HL-60 (cell line): Measurements from ENCODE around the gene CAMTA1.

ENCODE experiments used
- DNase-seq, 2 experiments: peaks; one replicate each; pipeline ENCODE4 v3.0.0-alpha.2; 2010 to 2020; ENCODE audit warnings: low read depth in 1 of 2, low spot score in 1 of 2
- H3K27ac ChIP-seq: fragments of 250-450 bp; sonication (Bioruptor Pico); replicated peaks from 2 replicates; pipeline ENCODE4 v1.5.1; 2020; ENCODE audit warnings: mild to moderate bottlenecking, moderate library complexity
- H3K27me3 ChIP-seq: fragments of 250-450 bp; sonication (Bioruptor Pico); 2 replicates; pipeline ENCODE4 v1.5.1; 2021; ENCODE audit warnings: mild to moderate bottlenecking, moderate library complexity; ENCODE audit not compliant: insufficient read depth, poor library complexity, severe bottlenecking
- H3K4me3 ChIP-seq: replicated peaks from 2 replicates; pipeline ENCODE4 v1.5.1; 2011; ENCODE audit warnings: mild to moderate bottlenecking, control low read depth, low read length; ENCODE audit not compliant: insufficient read depth
- GABPA ChIP-seq: IDR thresholded peaks from 2 replicates; pipeline ENCODE4 v1.6.1; 2012; ENCODE audit warnings: low read depth
- POLR2AphosphoS5 ChIP-seq: IDR thresholded peaks from 2 replicates; pipeline ENCODE4 v1.6.1; 2012; ENCODE audit warnings: low read depth
- SPI1 ChIP-seq: IDR thresholded peaks from 2 replicates; pipeline ENCODE4 v1.6.1; 2012; ENCODE audit warnings: low read depth, mild to moderate bottlenecking, borderline replicate concordance
- TF ChIP-seq, protein P1 (sequence below): IDR thresholded peaks from one replicate; pipeline ENCODE4 v1.5.1; 2011; ENCODE audit warnings: low read length, control low read depth, inconsistent platforms; ENCODE audit not compliant: insufficient read depth
- TF ChIP-seq, protein P2 (sequence below): IDR thresholded peaks from 2 replicates; pipeline ENCODE4 v1.6.1; 2012; ENCODE audit warnings: low read depth; ENCODE audit not compliant: insufficient replicate concordance

The CAMTA1 gene

DNA sequence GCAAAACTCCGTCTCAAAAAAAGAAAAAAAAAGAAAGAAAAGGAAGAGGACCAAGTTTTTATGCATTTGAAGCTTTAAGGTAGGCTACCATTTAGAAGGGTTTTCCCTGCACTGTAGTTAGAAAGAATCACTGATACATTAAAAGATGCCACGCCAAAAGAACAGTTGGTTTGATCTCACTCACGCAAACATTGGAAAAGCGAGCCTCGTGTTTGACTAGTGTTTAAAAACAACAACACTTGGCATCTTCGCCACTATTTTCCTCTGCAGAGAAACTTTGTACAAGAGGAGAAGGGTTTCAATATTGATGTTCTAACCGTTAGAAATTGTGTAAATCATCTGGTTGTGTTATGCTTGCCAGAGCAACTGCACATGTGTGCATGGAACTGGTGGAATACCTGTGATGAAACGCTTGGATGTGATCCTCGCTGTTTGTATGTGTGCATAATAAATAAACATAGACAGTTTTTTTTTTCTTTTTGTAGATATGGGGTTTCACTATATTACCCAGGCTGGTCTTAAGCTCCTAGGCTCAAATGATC, 24.0 kb upstream of the CAMTA1 start:
- Histone ChIP-seq H3K4me3 (no peak overlapping the region), H3K27me3 (no peaks in the 10 kb centered on the region), H3K27ac (no peak overlapping the region)
- DNase-seq, result no peak
- TF ChIP-seq SPI1 (no peak), POLR2AphosphoS5 (no peak)
- TF ChIP-seq, protein P1, sequence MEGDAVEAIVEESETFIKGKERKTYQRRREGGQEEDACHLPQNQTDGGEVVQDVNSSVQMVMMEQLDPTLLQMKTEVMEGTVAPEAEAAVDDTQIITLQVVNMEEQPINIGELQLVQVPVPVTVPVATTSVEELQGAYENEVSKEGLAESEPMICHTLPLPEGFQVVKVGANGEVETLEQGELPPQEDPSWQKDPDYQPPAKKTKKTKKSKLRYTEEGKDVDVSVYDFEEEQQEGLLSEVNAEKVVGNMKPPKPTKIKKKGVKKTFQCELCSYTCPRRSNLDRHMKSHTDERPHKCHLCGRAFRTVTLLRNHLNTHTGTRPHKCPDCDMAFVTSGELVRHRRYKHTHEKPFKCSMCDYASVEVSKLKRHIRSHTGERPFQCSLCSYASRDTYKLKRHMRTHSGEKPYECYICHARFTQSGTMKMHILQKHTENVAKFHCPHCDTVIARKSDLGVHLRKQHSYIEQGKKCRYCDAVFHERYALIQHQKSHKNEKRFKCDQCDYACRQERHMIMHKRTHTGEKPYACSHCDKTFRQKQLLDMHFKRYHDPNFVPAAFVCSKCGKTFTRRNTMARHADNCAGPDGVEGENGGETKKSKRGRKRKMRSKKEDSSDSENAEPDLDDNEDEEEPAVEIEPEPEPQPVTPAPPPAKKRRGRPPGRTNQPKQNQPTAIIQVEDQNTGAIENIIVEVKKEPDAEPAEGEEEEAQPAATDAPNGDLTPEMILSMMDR, result no peak
- TF ChIP-seq, protein P2, sequence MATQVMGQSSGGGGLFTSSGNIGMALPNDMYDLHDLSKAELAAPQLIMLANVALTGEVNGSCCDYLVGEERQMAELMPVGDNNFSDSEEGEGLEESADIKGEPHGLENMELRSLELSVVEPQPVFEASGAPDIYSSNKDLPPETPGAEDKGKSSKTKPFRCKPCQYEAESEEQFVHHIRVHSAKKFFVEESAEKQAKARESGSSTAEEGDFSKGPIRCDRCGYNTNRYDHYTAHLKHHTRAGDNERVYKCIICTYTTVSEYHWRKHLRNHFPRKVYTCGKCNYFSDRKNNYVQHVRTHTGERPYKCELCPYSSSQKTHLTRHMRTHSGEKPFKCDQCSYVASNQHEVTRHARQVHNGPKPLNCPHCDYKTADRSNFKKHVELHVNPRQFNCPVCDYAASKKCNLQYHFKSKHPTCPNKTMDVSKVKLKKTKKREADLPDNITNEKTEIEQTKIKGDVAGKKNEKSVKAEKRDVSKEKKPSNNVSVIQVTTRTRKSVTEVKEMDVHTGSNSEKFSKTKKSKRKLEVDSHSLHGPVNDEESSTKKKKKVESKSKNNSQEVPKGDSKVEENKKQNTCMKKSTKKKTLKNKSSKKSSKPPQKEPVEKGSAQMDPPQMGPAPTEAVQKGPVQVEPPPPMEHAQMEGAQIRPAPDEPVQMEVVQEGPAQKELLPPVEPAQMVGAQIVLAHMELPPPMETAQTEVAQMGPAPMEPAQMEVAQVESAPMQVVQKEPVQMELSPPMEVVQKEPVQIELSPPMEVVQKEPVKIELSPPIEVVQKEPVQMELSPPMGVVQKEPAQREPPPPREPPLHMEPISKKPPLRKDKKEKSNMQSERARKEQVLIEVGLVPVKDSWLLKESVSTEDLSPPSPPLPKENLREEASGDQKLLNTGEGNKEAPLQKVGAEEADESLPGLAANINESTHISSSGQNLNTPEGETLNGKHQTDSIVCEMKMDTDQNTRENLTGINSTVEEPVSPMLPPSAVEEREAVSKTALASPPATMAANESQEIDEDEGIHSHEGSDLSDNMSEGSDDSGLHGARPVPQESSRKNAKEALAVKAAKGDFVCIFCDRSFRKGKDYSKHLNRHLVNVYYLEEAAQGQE, result no peak

DNA sequence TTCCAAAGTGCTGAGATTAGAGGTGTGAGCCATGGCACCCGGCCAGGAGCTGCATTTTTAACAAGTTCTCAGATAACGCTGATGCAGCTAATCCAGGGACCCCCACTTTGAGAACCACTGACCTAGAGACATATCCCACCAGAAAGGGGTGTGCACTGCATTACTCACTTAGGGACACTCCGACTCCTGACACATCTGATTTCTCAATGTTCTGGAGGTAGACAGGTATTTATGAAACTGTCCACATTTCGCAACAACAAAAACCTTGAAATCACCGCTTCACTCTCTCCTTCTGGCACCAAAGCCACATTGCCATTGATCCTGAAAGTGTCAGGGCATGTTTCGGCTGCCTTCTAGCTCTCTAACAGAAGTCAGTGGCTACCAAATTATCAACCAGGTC, 23.2 kb upstream of the CAMTA1 start:
- no peaks in the 10 kb centered on the region for H3K27me3 ChIP-seq
- H3K4me3 ChIP-seq, result no peak overlapping the region
- no peak for TF ChIP-seq SPI1
- no peak for TF ChIP-seq POLR2AphosphoS5
- TF ChIP-seq, protein P1, result no peak
- TF ChIP-seq GABPA, result no peak
- TF ChIP-seq, protein P2, result no peak
- DNase-seq, result no peak
- H3K27ac ChIP-seq, result no peak overlapping the region

DNA sequence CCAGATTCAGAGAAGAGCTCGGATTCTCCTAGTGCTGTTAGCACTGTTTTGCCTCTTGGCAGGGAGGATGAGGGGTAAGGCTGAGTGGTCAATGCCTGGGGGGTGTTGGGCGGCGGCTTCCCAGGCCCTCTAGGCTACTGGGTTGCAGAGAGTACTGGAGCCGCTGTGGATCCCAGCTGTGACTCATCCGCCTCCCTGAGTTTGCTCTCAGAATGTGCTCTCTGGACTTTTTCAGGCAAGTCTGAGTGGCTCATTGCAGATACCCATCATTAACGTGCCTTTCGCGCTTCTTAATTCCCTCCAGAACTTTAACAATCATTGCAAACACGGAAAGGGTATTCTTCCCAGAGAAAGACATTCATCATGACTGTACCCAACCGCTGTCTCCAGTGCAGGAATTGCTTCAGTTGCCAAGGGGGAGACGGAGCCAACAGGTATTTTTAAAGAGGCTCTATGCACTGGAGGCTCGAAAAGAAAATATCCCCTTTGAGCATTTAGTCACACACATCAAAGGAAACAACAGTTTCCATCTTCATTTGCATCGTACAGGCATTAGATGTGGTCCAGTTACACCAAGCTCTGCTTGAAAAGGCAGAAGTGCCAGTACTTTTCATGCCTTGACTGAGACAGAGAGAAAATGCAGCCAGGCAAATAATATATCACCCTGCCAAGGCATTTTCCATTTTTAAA, 14.4 kb upstream of the CAMTA1 start:
- Histone ChIP-seq H3K27me3 (no peaks in the 10 kb centered on the region), H3K4me3 (no peak overlapping the region), H3K27ac (no peak overlapping the region)
- TF ChIP-seq, protein P2, result no peak
- TF ChIP-seq, protein P1, result no peak
- no peak for TF ChIP-seq SPI1
- TF ChIP-seq GABPA, result no peak
- DNase-seq, result no peak
